ENCODE data around the gene FAM234B. TPM values are rescaled to one million over a fixed set of nuclear protein-coding genes. Genes with fewer than 3 reads are reported as not detected.

FAM234B gene
- total RNA-seq, 1 donor from 2014 or later, result 18.7 TPM

- no peak overlapping the region for H3K27ac Mint-ChIP-seq
These were observed 5.6 kb upstream of the FAM234B start for GRCh38 chr12:13038491-13039161.

GRCh38 chr12:13039328-13039956 is 4.7 kb upstream of the FAM234B start:
- Mint-ChIP-seq H3K27ac (no peak overlapping the region), H3K4me3 (ENCODE audit: low read depth) (no peak overlapping the region), H3K9me3 (ENCODE audit: low read depth) (no peaks in the 10 kb centered on the region), H3K27me3 (peaks cover 30% of the 10 kb centered on the region), H3K4me1 (ENCODE audit: low read depth) (peaks cover 22% of the 10 kb centered on the region), H3K36me3 (ENCODE audit: insufficient read depth) (no peaks in the 10 kb centered on the region)
- no peak for TF ChIP-seq CTCF (IDR thresholded peaks at IDR 0.05; ENCODE audit: unreplicated experiment)
- no peak for DNase-seq (ENCODE audit: low spot score, unreplicated experiment)

More at GRCh38 chr12:13038491-13039161, 5.6 kb upstream of the FAM234B start:
- no peak for DNase-seq (ENCODE audit: low spot score, unreplicated experiment)
- no peak for TF ChIP-seq CTCF (IDR thresholded peaks at IDR 0.05; ENCODE audit: unreplicated experiment)
- Mint-ChIP-seq H3K4me1 (ENCODE audit: low read depth) (peaks cover 18% of the 10 kb centered on the region), H3K27me3 (peaks cover 25% of the 10 kb centered on the region), H3K9me3 (ENCODE audit: low read depth) (no peaks in the 10 kb centered on the region), H3K36me3 (ENCODE audit: insufficient read depth) (no peaks in the 10 kb centered on the region), H3K4me3 (ENCODE audit: low read depth) (no peak overlapping the region)

- no peak for DNase-seq (ENCODE audit: low spot score, unreplicated experiment)
- Mint-ChIP-seq H3K9me3 (ENCODE audit: low read depth) (no peaks in the 10 kb centered on the region), H3K36me3 (ENCODE audit: insufficient read depth) (no peaks in the 10 kb centered on the region)
These were observed 3.0 kb upstream of the FAM234B start for GRCh38 chr12:13041224-13041623.

GRCh38 chr12:13042666-13043230 is 1.4 kb upstream of the FAM234B start:
- H3K27ac Mint-ChIP-seq, result no peak overlapping the region
- H3K9me3 Mint-ChIP-seq (ENCODE audit: low read depth), result no peaks in the 10 kb centered on the region
- TF ChIP-seq CTCF (IDR thresholded peaks at IDR 0.05; ENCODE audit: unreplicated experiment), result no peak
- H3K36me3 Mint-ChIP-seq (ENCODE audit: insufficient read depth), result no peaks in the 10 kb centered on the region
- no peak for DNase-seq (ENCODE audit: low spot score, unreplicated experiment)
- peaks cover 37% of the 10 kb centered on the region for H3K27me3 Mint-ChIP-seq
- H3K4me1 Mint-ChIP-seq (ENCODE audit: low read depth), result peaks cover 22% of the 10 kb centered on the region
- peak overlapping the region; percentile 83 for H3K4me3 Mint-ChIP-seq (ENCODE audit: low read depth)

More at GRCh38 chr12:13041224-13041623, 3.0 kb upstream of the FAM234B start:
- Mint-ChIP-seq H3K27ac (peak overlapping the region; percentile 6), H3K4me1 (ENCODE audit: low read depth) (peaks cover 24% of the 10 kb centered on the region), H3K27me3 (peaks cover 37% of the 10 kb centered on the region), H3K4me3 (ENCODE audit: low read depth) (no peak overlapping the region)
- no peak for TF ChIP-seq CTCF (IDR thresholded peaks at IDR 0.05; ENCODE audit: unreplicated experiment)

- Mint-ChIP-seq H3K27me3 (peaks cover 32% of the 10 kb centered on the region), H3K9me3 (ENCODE audit: low read depth) (peaks cover 4% of the 10 kb centered on the region), H3K4me1 (ENCODE audit: low read depth) (peaks cover 17% of the 10 kb centered on the region), H3K36me3 (ENCODE audit: insufficient read depth) (peaks cover 2% of the 10 kb centered on the region), H3K4me3 (ENCODE audit: low read depth) (peak overlapping the region; percentile 83), H3K27ac (peak overlapping the region; percentile 13)
- DNase-seq (ENCODE audit: low spot score, unreplicated experiment), result no peak
- no peak for TF ChIP-seq CTCF (IDR thresholded peaks at IDR 0.05; ENCODE audit: unreplicated experiment)
These were observed 722 bp downstream of the FAM234B start for GRCh38 chr12:13044906-13045299.
